K562 (cell line): ENCODE results near the gene DDHD1. TPM values are rescaled to one million over a fixed set of nuclear protein-coding genes. Genes with fewer than 3 reads are reported as not detected.

Experiments used
- ATAC-seq: fragments of 200-7000 bp; cut with Tn5 transposase; 3 replicates; pipeline ENCODE4 v1.9.1; 2020; ENCODE audit warnings: moderate library complexity
- BruUV-seq: library from RNA; stranded (reverse); fragments of 400-500 nt; replicated peaks from 2 replicates; lab custom pipeline; 2021; lab: Mats Ljungman, UMichigan
- CTCF ChIA-PET: fragments of 300-600 bp; formaldehyde crosslinking; extraction: SDS; loops from one replicate; lab custom pipeline; 2021; ENCODE audit warnings: low intra/inter-chr PET ratio; lab: Yijun Ruan, JAX
- POLR2A ChIA-PET: fragments of 300-600, 350-650 bp; sonication (Branson Sonifier 250); formaldehyde crosslinking; extraction: SDS; loops from one replicate; lab custom pipeline; 2021; ENCODE audit warnings: antibody characterized with exemption, inconsistent platforms; lab: Yijun Ruan, JAX
- DNase-seq, 4 experiments: peaks; one replicate each; pipeline versions ENCODE4 v3.0.0 to v3.0.0-alpha.2; 2011 to 2018; ENCODE audit warnings: low spot score in 3 of 4, mixed read lengths in 3 of 4; ENCODE audit errors: extremely low read depth in 1 of 4
- FAIRE-seq: peaks from 2 replicates; lab custom pipeline; 2011; peaks lifted over from hg19 to GRCh38; lab: Jason Lieb, UNC
- H2AFZ ChIP-seq: 2 replicates; pipeline ENCODE4 v1.6.0; 2011; ENCODE audit warnings: low read depth, low read length, control low read depth, inconsistent platforms
- H3K27ac ChIP-seq: fragments of 200-600 bp; 3 replicates; pipeline ENCODE4 v1.8.0; 2011; ENCODE audit warnings: low read depth, mild to moderate bottlenecking, control low read depth, inconsistent platforms, low read length, moderate library complexity, mixed read lengths; ENCODE audit errors: extremely low read depth
- H3K27me3 ChIP-seq, 2 experiments: fragments of 300-600 bp in 1 of 2; 2 replicates in 1 of 2; 3 replicates in 1 of 2; pipeline versions ENCODE4 v1.6.0 to v1.8.0; 2011; ENCODE audit warnings: inconsistent platforms in 2 of 2, low read length in 2 of 2, mild to moderate bottlenecking in 1 of 2, mixed read lengths in 1 of 2, moderate library complexity in 1 of 2; ENCODE audit not compliant: control insufficient read depth in 2 of 2, insufficient read depth in 2 of 2
- H3K36me3 ChIP-seq: fragments of 300-600 bp; 3 replicates; pipeline ENCODE4 v1.8.0; 2011; ENCODE audit warnings: mild to moderate bottlenecking, low read length, inconsistent platforms; ENCODE audit not compliant: control insufficient read depth, insufficient read depth
- H3K4me1 ChIP-seq, 2 experiments: fragments of 200-600 bp in 1 of 2; replicated peaks in 1 of 2; 2 replicates in 1 of 2; 3 replicates in 1 of 2; pipeline versions ENCODE4 v1.5.1 to v1.8.0; 2011; ENCODE audit warnings: inconsistent platforms in 2 of 2, low read length in 2 of 2, mild to moderate bottlenecking in 1 of 2, mixed read lengths in 1 of 2, moderate library complexity in 1 of 2; ENCODE audit not compliant: control insufficient read depth in 2 of 2, insufficient read depth in 2 of 2
- H3K4me2 ChIP-seq: 2 replicates; pipeline ENCODE4 v1.6.1; 2011; ENCODE audit warnings: low read length, control low read depth, inconsistent platforms, mixed read lengths; ENCODE audit not compliant: insufficient read depth
- H3K4me3 ChIP-seq: fragments of 200-600 bp; sonication (generic), shearing (Covaris generic); 2 replicates; pipeline ENCODE4 v1.5.1; 2016; ENCODE audit warnings: control low read depth, inconsistent platforms
- H3K79me2 ChIP-seq: fragments of 200-600 bp; 3 replicates; pipeline ENCODE4 v1.8.0; 2011; ENCODE audit warnings: low read length, inconsistent platforms; ENCODE audit not compliant: control insufficient read depth, insufficient read depth
- H3K9ac ChIP-seq, 2 experiments: 2 replicates each; pipeline versions ENCODE4 v1.6.0 to v1.6.1; 2011; ENCODE audit warnings: low read depth in 2 of 2, low read length in 2 of 2, control low read depth in 1 of 2, inconsistent platforms in 1 of 2, mild to moderate bottlenecking in 1 of 2, mixed read lengths in 1 of 2; ENCODE audit not compliant: insufficient read depth in 1 of 2
- H3K9me1 ChIP-seq: one replicate; pipeline ENCODE4 v1.6.0; 2011; ENCODE audit warnings: inconsistent platforms, mild to moderate bottlenecking, low read length, moderate library complexity; ENCODE audit not compliant: control insufficient read depth, insufficient read depth
- H3K9me3 ChIP-seq: replicated peaks from 2 replicates; pipeline ENCODE4 v1.5.1; 2011; ENCODE audit warnings: low read depth, low read length, inconsistent platforms; ENCODE audit not compliant: control insufficient read depth, insufficient read depth
- H4K20me1 ChIP-seq: replicated peaks from 2 replicates; pipeline ENCODE4 v1.6.1; 2011; ENCODE audit warnings: low read length, inconsistent platforms, mixed read lengths; ENCODE audit not compliant: control insufficient read depth, insufficient read depth
- ARID2 ChIP-seq: fragments of 450-650 bp; IDR thresholded peaks from 2 replicates; pipeline ENCODE4 v1.6.1; 2017; ENCODE audit warnings: antibody characterized with exemption, mild to moderate bottlenecking
- ELF4 ChIP-seq: fragments of 450-650 bp; formaldehyde crosslinking; IDR thresholded peaks from 2 replicates; pipeline ENCODE4 v1.4.0; 2022; ENCODE audit warnings: missing genetic modification characterization
- MNT ChIP-seq, 2 experiments: fragments of 450-650 bp; conservative IDR thresholded peaks; 2 replicates each; pipeline ENCODE4 v1.6.1; 2017; ENCODE audit warnings: mild to moderate bottlenecking in 2 of 2, moderate library complexity in 2 of 2
- REST ChIP-seq, 2 experiments: fragments of 450-650 bp; formaldehyde crosslinking in 1 of 2; IDR thresholded peaks; 2 replicates each; pipeline versions ENCODE4 v1.4.0 to v1.6.1; 2014 to 2020; ENCODE audit warnings: mild to moderate bottlenecking in 2 of 2, borderline replicate concordance in 1 of 2, low read depth in 1 of 2
- SRSF3 ChIP-seq: fragments of 200-400 bp; formaldehyde crosslinking; IDR thresholded peaks from 2 replicates; pipeline ENCODE4 v1.6.1; 2016; ENCODE audit warnings: mild to moderate bottlenecking, low read length, moderate library complexity; ENCODE audit not compliant: insufficient read depth
- ZNF184 ChIP-seq: sonication (generic); formaldehyde crosslinking; IDR thresholded peaks from 2 replicates; pipeline ENCODE4 v1.5.0; 2020; ENCODE audit warnings: missing genetic modification reagents
- ZNF740 ChIP-seq, 3 experiments: fragments of 200-800 bp in 1 of 3; sonication (Bioruptor generic) in 1 of 3; sonication (generic) in 1 of 3; formaldehyde crosslinking in 1 of 3; IDR thresholded peaks; 2 replicates each; pipeline versions ENCODE4 v1.6.1 to v1.8.0; 2016 to 2022; ENCODE audit warnings: mild to moderate bottlenecking in 2 of 3, missing compliant biosample characterization in 2 of 3, missing genetic modification characterization in 2 of 3, missing genetic modification reagents in 1 of 3
- WGBS: fragments of 100-300 bp; shearing (Covaris generic); methylation state at CpG from one replicate; pipeline ENCODE4 v1.1.6; 2016; ENCODE audit warnings: low coverage, mixed read lengths; ENCODE audit not compliant: insufficient coverage; ENCODE audit errors: missing lambda C conversion rate; 5-methylcytosine and 5-hydroxymethylcytosine counted together
- in situ Hi-C: fragments of 300-500 bp; cut with MboI; formaldehyde crosslinking; loops from 4 replicates; pipeline ENCODE4 v1.15.0; 2018; ENCODE audit warnings: inconsistent platforms, mixed read lengths
- intact Hi-C: fragments of 100-400 bp; cut with micrococcal nuclease; formaldehyde crosslinking; loops from 2 replicates; pipeline ENCODE4 v1.14.2; 2022
- polyA plus RNA-seq, 8 experiments: library from polyadenylated mRNA; depleted of rRNA in 4 of 8; stranded (reverse) in 5 of 8; unstranded in 3 of 8; fragments of >200 nt; fragmentation: Nextera tagmentation in 2 of 8; fragmentation: Illumina TruSeq in 1 of 8; extraction: Ambion mirVana in 2 of 8; extraction: Trizol in 1 of 8; gene quantifications; 2 replicates each; pipeline versions ENCODE4 v1.2.1 to v1.2.3, GENCODE V29; 2011 to 2014; ENCODE audit warnings: inconsistent platforms in 1 of 8, missing spikeins in 1 of 8
- total RNA-seq, 7 experiments: library from RNA; depleted of rRNA in 6 of 7; stranded (reverse); fragments of >200 nt in 6 of 7; fragmentation: Illumina TruSeq in 2 of 7; extraction: Trizol in 2 of 7; gene quantifications; 2 replicates each; pipeline versions ENCODE4 v1.2.1 to v1.2.3, GENCODE V29; 2011 to 2021; ENCODE audit warnings: low replicate concordance in 1 of 7

The DDHD1 gene
- total and polyA plus RNA-seq, 9 of the 15 experiments (the other 6 are each of a cell fraction or from before 2014, with no cell fraction given): 1.2 to 12.3 (median 5.0) TPM

GRCh38 chr14:53037016-53037415 is 116.1 kb downstream of the DDHD1 start:
- Histone ChIP-seq H3K9me1 (no peaks in the 10 kb centered on the region), H3K4me1 (no peaks in the 10 kb centered on the region), H3K79me2 (no peaks in the 10 kb centered on the region), H2AFZ (no peak overlapping the region), H3K4me2 (no peak overlapping the region), H3K9me3 (no peaks in the 10 kb centered on the region), H4K20me1 (no peaks in the 10 kb centered on the region), H3K27me3 (no peaks in the 10 kb centered on the region), H3K9ac (no peak overlapping the region), H3K27ac (no peak overlapping the region), H3K4me3 (no peak overlapping the region), H3K36me3 (peaks cover 15% of the 10 kb centered on the region; the same call in 2 of the 3 replicates)
- BruUV-seq: no TSS peak
- FAIRE-seq: no peak
- no peak for DNase-seq
- ChIA-PET CTCF (no interaction called here), POLR2A (no interaction called here)
- in situ Hi-C loops (no loop called here), intact Hi-C loops (no loop called here)
- 50% methylated on average over 1 of the region's 1 CpG for WGBS
- ATAC-seq: no peak
- TF ChIP-seq REST (IDR thresholded peaks at IDR 0.05; ENCODE audit: borderline replicate concordance) (no peak), REST (CRISPR knock-in tag; IDR thresholded peaks at IDR 0.05; ENCODE audit: low read depth) (no peak), MNT (conservative IDR thresholded peaks at IDR 0.05) (no peak), ZNF184 (CRISPR knock-in tag) (no peak), ELF4 (CRISPR knock-in tag) (no peak), ZNF740 (CRISPR knock-in tag; IDR thresholded peaks at IDR 0.05) (no peak), ZNF740 (tag; IDR thresholded peaks at IDR 0.05) (no peak), ARID2 (no peak), SRSF3 (no peak)
